ENCODE results near the gene HNRNPA0. TPM values are rescaled to one million over a fixed set of nuclear protein-coding genes. Genes with fewer than 3 reads are reported as not detected.
A peak's percentile ranks its signal among the peaks of the same experiment; 100 is the strongest.

Gene HNRNPA0
- total RNA-seq, 4 donors from 2014 or later, result 12.6 to 17.0 (median 15.0) TPM

GRCh38 chr5:137737349-137738131, 16.6 kb downstream of the HNRNPA0 start:
- H3K27me3 ChIP-seq, result no peaks in the 10 kb centered on the region
- peak in 1 of 2 donors; percentile 58 for DNase-seq (ENCODE audit: low spot score in 2 of 2)
- WGBS, 2 donors, result 54 to 60% methylated on average over 5 of the region's 5 CpGs
- H3K9me3 ChIP-seq, result no peaks in the 10 kb centered on the region
- H3K4me1 ChIP-seq, result peaks cover 0 to 24% (median 10%) of the 10 kb centered on the region in 4 donors
- no peak overlapping the region for H3K4me3 ChIP-seq
- no peak for TF ChIP-seq POLR2A (IDR thresholded peaks at IDR 0.05)
- TF ChIP-seq EP300 (IDR thresholded peaks at IDR 0.05), result peak in 1 of 2 donors; percentile 34
- TF ChIP-seq, protein P1, sequence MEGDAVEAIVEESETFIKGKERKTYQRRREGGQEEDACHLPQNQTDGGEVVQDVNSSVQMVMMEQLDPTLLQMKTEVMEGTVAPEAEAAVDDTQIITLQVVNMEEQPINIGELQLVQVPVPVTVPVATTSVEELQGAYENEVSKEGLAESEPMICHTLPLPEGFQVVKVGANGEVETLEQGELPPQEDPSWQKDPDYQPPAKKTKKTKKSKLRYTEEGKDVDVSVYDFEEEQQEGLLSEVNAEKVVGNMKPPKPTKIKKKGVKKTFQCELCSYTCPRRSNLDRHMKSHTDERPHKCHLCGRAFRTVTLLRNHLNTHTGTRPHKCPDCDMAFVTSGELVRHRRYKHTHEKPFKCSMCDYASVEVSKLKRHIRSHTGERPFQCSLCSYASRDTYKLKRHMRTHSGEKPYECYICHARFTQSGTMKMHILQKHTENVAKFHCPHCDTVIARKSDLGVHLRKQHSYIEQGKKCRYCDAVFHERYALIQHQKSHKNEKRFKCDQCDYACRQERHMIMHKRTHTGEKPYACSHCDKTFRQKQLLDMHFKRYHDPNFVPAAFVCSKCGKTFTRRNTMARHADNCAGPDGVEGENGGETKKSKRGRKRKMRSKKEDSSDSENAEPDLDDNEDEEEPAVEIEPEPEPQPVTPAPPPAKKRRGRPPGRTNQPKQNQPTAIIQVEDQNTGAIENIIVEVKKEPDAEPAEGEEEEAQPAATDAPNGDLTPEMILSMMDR (IDR thresholded peaks at IDR 0.05), result no peak
- no peaks in the 10 kb centered on the region for H3K36me3 ChIP-seq
- H3K27ac ChIP-seq, result peak overlapping the region in 1 of 4 donors; percentile 78

DNA sequence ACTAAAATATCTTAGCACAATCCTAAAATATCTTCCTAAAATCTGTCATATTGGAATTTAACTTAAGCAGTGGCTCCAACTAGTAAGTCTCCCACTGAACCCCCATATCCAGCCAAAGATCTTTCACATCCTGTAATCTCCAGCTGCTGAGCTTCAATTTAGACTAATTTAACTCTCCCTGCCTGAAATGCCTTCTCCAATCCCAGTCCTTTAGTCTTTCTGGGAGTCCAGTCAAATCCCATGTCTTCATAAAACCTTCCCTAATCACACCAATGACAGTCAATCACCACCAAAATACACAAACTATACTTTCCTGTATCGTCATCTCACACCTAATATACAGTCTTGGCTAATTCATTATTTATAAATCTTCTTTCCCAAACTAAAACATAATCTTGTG, 17.7 kb downstream of the HNRNPA0 start:
- Histone ChIP-seq H3K36me3 (no peaks in the 10 kb centered on the region), H3K4me3 (no peak overlapping the region), H3K9me3 (no peaks in the 10 kb centered on the region), H3K27ac (peak overlapping the region in 2 of 4 donors; percentile 63 to 78), H3K4me1 (peaks cover 0 to 26% (median 10%) of the 10 kb centered on the region in 4 donors), H3K27me3 (no peaks in the 10 kb centered on the region)
- 85 to 96% methylated on average over 1 of the region's 1 CpG for WGBS, 2 donors
- no peak for TF ChIP-seq POLR2A (IDR thresholded peaks at IDR 0.05)
- no peak for TF ChIP-seq EP300 (IDR thresholded peaks at IDR 0.05)
- TF ChIP-seq, protein P1 (IDR thresholded peaks at IDR 0.05), result no peak
- DNase-seq (ENCODE audit: low spot score in 2 of 2), result no peak

DNA sequence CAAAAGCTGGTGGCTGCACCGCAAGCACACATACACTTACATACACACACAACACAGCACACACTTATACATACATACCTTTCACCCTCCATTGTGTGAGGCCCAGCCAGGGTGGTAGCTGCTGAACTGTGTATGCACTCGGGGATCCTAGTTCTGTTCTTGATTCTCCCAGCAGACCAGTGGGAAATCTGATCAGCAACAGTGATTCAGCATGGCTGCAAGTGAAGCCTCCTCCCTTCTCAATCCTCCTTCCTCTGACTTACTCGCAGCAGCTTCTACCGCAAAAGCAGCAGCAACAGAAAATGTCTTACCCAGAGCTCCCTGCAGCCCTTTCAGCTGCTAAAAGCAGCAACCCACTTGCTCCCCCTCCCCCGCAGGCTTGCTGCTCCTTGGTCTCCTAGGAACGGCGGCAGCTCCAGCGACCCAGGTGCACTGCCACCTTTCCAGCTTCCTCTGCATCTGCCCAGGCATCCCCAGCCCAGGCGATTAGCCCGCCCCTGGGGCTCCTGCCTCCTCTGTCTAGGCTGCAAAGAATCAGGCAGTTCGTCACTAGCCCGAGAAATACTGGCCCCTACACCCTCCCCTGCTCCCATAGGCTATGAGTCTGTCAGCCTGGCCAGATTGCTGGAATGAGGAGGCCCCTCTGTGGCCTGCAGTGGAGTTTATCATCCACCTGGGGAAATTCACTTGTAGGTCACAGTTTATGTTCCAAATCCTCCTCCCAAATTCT, 18.4 kb downstream of the HNRNPA0 start, which contains the start of gene KLHL3:
TSS of gene KLHL3 (minus strand) at position 535 of the 730 bp plus-strand sequence. CDS start at position 92, 443 bp downstream.
- Histone ChIP-seq H3K9me3 (no peaks in the 10 kb centered on the region), H3K4me3 (peak within 1 kb of the TSS; percentile 26 to 45 (median 34)), H3K27me3 (no peaks in the 10 kb centered on the region), H3K36me3 (no peaks in the 10 kb centered on the region), H3K4me1 (peaks cover 0 to 27% (median 10%) of the 10 kb centered on the region in 4 donors), H3K27ac (peak within 1 kb of the TSS; percentile 46 to 78 (median 56))
- no peak for DNase-seq (ENCODE audit: low spot score in 2 of 2)
- WGBS, 2 donors, result 3 to 6% methylated on average over 12 of the region's 12 CpGs
- TF ChIP-seq EP300 (IDR thresholded peaks at IDR 0.05) (no peak), POLR2A (IDR thresholded peaks at IDR 0.05) (peak in 1 of 2 donors; percentile 32)
- TF ChIP-seq, protein P1 (IDR thresholded peaks at IDR 0.05), result peak in 3 of 5 experiments; percentile 6 to 25 (median 23)

GRCh38 chr5:137734962-137735554, 19.1 kb downstream of the HNRNPA0 start:
- no peaks in the 10 kb centered on the region for H3K27me3 ChIP-seq
- H3K36me3 ChIP-seq, result no peaks in the 10 kb centered on the region
- H3K4me3 ChIP-seq, result peak overlapping the region; percentile 26 to 45 (median 34)
- peak in 1 of 2 donors; percentile 19 for DNase-seq (ENCODE audit: low spot score in 2 of 2)
- H3K27ac ChIP-seq, result peak overlapping the region; percentile 46 to 78 (median 56)
- TF ChIP-seq EP300 (IDR thresholded peaks at IDR 0.05) (no peak), POLR2A (IDR thresholded peaks at IDR 0.05) (no peak)
- TF ChIP-seq, protein P1 (IDR thresholded peaks at IDR 0.05), result no peak
- H3K4me1 ChIP-seq, result peaks cover 0 to 27% (median 10%) of the 10 kb centered on the region in 4 donors
- 11 to 13% methylated on average over 14 of the region's 14 CpGs for WGBS, 2 donors
- H3K9me3 ChIP-seq, result no peaks in the 10 kb centered on the region
